ENCODE data around the gene APC.
"Not testable (repeated sequence)": the region's sequence is repeated elsewhere in the genome, so short reads cannot be mapped to it uniquely, and the experiment has no call there.

Gene APC

GRCh38 chr5:112886975-112887374, 149.3 kb downstream of the APC start:
- in situ Hi-C loops (cut with MboI; ENCODE audit: low sequenced_read_pairs, unreplicated experiment), result no loop called here
- DNase-seq (ENCODE audit: low spot score), result no peak
- no peak for TF ChIP-seq CTCF (IDR thresholded peaks at IDR 0.05; ENCODE audit: borderline replicate concordance, control extremely low read depth, extremely low read depth, insufficient read depth, missing control alignments)

GRCh38 chr5:112892066-112892465, 154.4 kb downstream of the APC start:
- in situ Hi-C loops (cut with MboI; ENCODE audit: low sequenced_read_pairs, unreplicated experiment); DNase-seq (ENCODE audit: low spot score): not testable (repeated sequence)

- TF ChIP-seq CTCF (IDR thresholded peaks at IDR 0.05; ENCODE audit: borderline replicate concordance, control extremely low read depth, extremely low read depth, insufficient read depth, missing control alignments), result no peak
- no peak for DNase-seq (ENCODE audit: low spot score)
- in situ Hi-C loops (cut with MboI; ENCODE audit: low sequenced_read_pairs, unreplicated experiment), result no loop called here
These were observed 155.1 kb downstream of the APC start for GRCh38 chr5:112892776-112893175.

GRCh38 chr5:112895682-112896081, 158.0 kb downstream of the APC start:
- no peak for TF ChIP-seq CTCF (IDR thresholded peaks at IDR 0.05; ENCODE audit: borderline replicate concordance, control extremely low read depth, extremely low read depth, insufficient read depth, missing control alignments)
- in situ Hi-C loops (cut with MboI; ENCODE audit: low sequenced_read_pairs, unreplicated experiment), result no loop called here

More at GRCh38 chr5:112895682-112896081, 158.0 kb downstream of the APC start:
- no peak for DNase-seq (ENCODE audit: low spot score)

Measured in GM13976 (cell line).